A673 (cell line): ENCODE results near the gene SRRM4. TPM values are rescaled to one million over a fixed set of nuclear protein-coding genes. Genes with fewer than 3 reads are reported as not detected.

Experiments used
- BruUV-seq: library from RNA; stranded (reverse); fragments of 400-500 nt; replicated peaks from 2 replicates; lab custom pipeline; 2021; lab: Mats Ljungman, UMichigan
- CTCF ChIA-PET: fragments of 300-600 bp; sonication (Branson Sonifier 250); formaldehyde crosslinking; loops from one replicate; lab custom pipeline; 2022; ENCODE audit warnings: antibody characterized with exemption; lab: Charles Lee
- POLR2A ChIA-PET: fragments of 300-600 bp; sonication (Branson Sonifier 250); formaldehyde crosslinking; loops from one replicate; lab custom pipeline; 2022; ENCODE audit warnings: antibody characterized with exemption; ENCODE audit not compliant: low non-redundant PET; lab: Charles Lee
- DNase-seq: peaks from one replicate; pipeline ENCODE4 v3.0.0-alpha.2; 2015; ENCODE audit warnings: low spot score
- H3K27ac ChIP-seq: fragments of 200-600 bp; sonication (generic); 2 replicates; pipeline ENCODE4 v1.5.1; 2016; ENCODE audit warnings: mixed run types, low read depth, mild to moderate bottlenecking, mixed read lengths, antibody characterized with exemption, low read length; ENCODE audit not compliant: poor library complexity, severe bottlenecking
- H3K27me3 ChIP-seq: fragments of 200-600 bp; sonication (generic); replicated peaks from 2 replicates; pipeline ENCODE4 v1.6.1; 2017; ENCODE audit warnings: mixed run types, low read depth, mild to moderate bottlenecking, mixed read lengths, antibody characterized with exemption, low read length; ENCODE audit not compliant: insufficient read depth, poor library complexity
- H3K36me3 ChIP-seq: fragments of 200-600 bp; sonication (generic); 2 replicates; pipeline ENCODE4 v1.6.1; 2016; ENCODE audit warnings: mixed run types, mild to moderate bottlenecking, mixed read lengths, antibody characterized with exemption, low read length; ENCODE audit not compliant: insufficient read depth, poor library complexity, severe bottlenecking
- H3K4me1 ChIP-seq: fragments of 200-600 bp; sonication (generic); 2 replicates; pipeline ENCODE4 v1.6.1; 2017; ENCODE audit warnings: mixed run types, mild to moderate bottlenecking, mixed read lengths, antibody characterized with exemption, low read length; ENCODE audit not compliant: insufficient read depth, poor library complexity, severe bottlenecking
- H3K4me3 ChIP-seq: fragments of 200-600 bp; sonication (generic); 2 replicates; pipeline ENCODE4 v1.5.1; 2016; ENCODE audit warnings: low read depth, mixed run types, mild to moderate bottlenecking, mixed read lengths, low read length; ENCODE audit not compliant: poor library complexity, severe bottlenecking
- H3K9me3 ChIP-seq: fragments of 200-600 bp; sonication (generic); 2 replicates; pipeline ENCODE4 v1.6.1; 2016; ENCODE audit warnings: mixed run types, low read depth, mild to moderate bottlenecking, mixed read lengths, antibody characterized with exemption, low read length; ENCODE audit not compliant: poor library complexity, severe bottlenecking
- CTCF ChIP-seq: fragments of 300-800, 200-600 bp; sonication (generic); conservative IDR thresholded peaks from 2 replicates; pipeline ENCODE4 v1.5.1; 2017; ENCODE audit warnings: low read depth, mild to moderate bottlenecking, antibody characterized with exemption, low read length, moderate library complexity, mixed read lengths
- EZH2 ChIP-seq: fragments of 200-600 bp; sonication (generic); IDR thresholded peaks from 2 replicates; pipeline ENCODE4 v1.6.1; 2017; ENCODE audit warnings: borderline replicate concordance, low read depth, mild to moderate bottlenecking, mixed read lengths, antibody characterized with exemption, low read length; ENCODE audit not compliant: poor library complexity, severe bottlenecking
- intact Hi-C: fragments of 100-400 bp; cut with micrococcal nuclease; formaldehyde crosslinking; loops from one replicate; pipeline ENCODE4 v1.10.0; 2022; ENCODE audit not compliant: unreplicated experiment
- total RNA-seq: library from RNA; stranded (reverse); gene quantifications from 2 replicates; pipeline ENCODE4 v1.2.3, GENCODE V29; 2021

Gene SRRM4
- total RNA-seq, 1 experiment from 2014 or later = not detected

DNA sequence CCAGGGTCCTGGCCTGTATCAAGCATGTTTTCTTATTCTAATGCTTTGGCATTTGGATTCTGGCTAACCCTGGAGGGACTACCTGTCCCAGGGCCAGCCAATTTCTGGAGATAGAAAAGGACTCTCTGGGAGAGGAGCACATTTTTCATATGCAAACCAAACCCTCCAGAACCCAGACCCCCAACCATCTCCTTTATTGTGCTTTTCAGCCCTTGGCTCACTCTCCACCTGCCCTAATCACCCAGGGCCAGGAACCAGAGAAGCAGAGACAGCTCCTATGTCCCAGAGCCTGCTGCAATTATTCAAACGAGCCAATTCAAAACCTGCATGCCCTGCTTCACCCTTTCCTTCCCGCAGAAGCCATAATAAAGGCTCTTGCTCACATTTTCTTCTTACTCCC lies 221.2 kb downstream of the SRRM4 start:
- no peaks in the 10 kb centered on the region for H3K4me1 ChIP-seq
- POLR2A ChIA-PET = interaction anchor here (0.6 kb wide), 1 partner anchor 242 kb away, joined by 3 read pairs; no protein-coding TSS in a partner anchor
- BruUV-seq = no TSS peak

GRCh38 chr12:119204131-119204530 lies 222.8 kb downstream of the SRRM4 start:
- CTCF ChIA-PET = no interaction called here
- Histone ChIP-seq H3K4me1 (no peaks in the 10 kb centered on the region), H3K9me3 (no peaks in the 10 kb centered on the region), H3K27ac (no peak overlapping the region), H3K4me3 (no peak overlapping the region), H3K27me3 (peaks cover 51% of the 10 kb centered on the region), H3K36me3 (no peaks in the 10 kb centered on the region)
- intact Hi-C loops = no loop called here
- DNase-seq = no peak
- POLR2A ChIA-PET = no interaction called here
- BruUV-seq = no TSS peak
- TF ChIP-seq CTCF = no peak
- no peak for TF ChIP-seq EZH2

More for the DNA sequence above, 221.2 kb downstream of the SRRM4 start:
- CTCF ChIA-PET = no interaction called here
- no peaks in the 10 kb centered on the region for H3K36me3 ChIP-seq
- TF ChIP-seq EZH2 (no peak), CTCF (no peak)
- DNase-seq = no peak
- intact Hi-C loops = no loop called here
- no peak overlapping the region for H3K4me3 ChIP-seq
- H3K27me3 ChIP-seq = peaks cover 42% of the 10 kb centered on the region
- no peak overlapping the region for H3K27ac ChIP-seq
- H3K9me3 ChIP-seq = no peaks in the 10 kb centered on the region

DNA sequence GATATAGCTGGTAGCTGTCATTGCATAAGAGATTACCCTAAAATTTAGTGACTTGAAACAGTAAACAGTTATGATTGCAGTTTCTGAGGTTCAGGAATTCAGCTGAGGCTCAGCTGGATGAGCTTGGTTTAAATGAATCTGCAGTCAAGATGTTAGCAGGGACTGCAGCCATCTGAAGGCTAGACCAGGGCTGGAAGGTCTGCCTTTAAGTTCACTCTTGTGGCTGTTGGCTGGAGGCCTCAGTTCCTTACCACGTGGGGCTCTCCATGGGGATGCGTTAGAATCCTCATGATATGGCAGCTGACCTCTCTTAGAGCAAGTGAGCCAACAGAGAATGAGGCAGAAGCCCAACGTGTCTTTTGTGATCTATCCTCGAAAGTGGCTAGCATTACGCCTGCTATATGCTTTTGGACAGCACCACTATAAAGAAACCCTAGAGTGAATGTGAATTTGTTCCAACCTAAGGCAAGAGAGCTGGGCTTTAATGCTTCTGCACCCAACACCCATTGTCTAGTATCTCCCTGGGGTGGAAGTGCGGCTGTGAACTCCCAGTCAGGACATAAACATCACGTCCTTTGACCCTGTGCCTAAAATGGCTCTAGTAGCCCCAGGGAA lies 223.4 kb downstream of the SRRM4 start:
- POLR2A ChIA-PET = no interaction called here
- no TSS peak for BruUV-seq
- intact Hi-C loops = no loop called here
- DNase-seq = no peak
- Histone ChIP-seq H3K36me3 (no peaks in the 10 kb centered on the region), H3K27me3 (peaks cover 58% of the 10 kb centered on the region), H3K4me1 (no peaks in the 10 kb centered on the region), H3K4me3 (no peak overlapping the region), H3K9me3 (no peaks in the 10 kb centered on the region), H3K27ac (no peak overlapping the region)
- TF ChIP-seq CTCF (no peak), EZH2 (no peak)
- CTCF ChIA-PET = no interaction called here
